ENCODE data around the gene CRY1.

GRCh38 chr12:107118624-107119023, 25.3 kb upstream of the CRY1 start:
- no peak for TF ChIP-seq CTCF (IDR thresholded peaks at IDR 0.05)
- no peak for TF ChIP-seq POLR2A (IDR thresholded peaks at IDR 0.05)
